GM23248 (cell line): ENCODE measurements around the gene TBC1D13.

Experiments
- EZH2 ChIP-seq: fragments of 200-600 bp; sonication (generic); IDR thresholded peaks from 2 replicates; pipeline ENCODE4 v1.6.1; 2018; ENCODE audit warnings: antibody characterized with exemption, mild to moderate bottlenecking; ENCODE audit not compliant: insufficient read depth, poor library complexity, severe bottlenecking
- EZH2phosphoT487 ChIP-seq: fragments of 200-600 bp; sonication (generic); IDR thresholded peaks from 2 replicates; pipeline ENCODE4 v1.6.1; 2018; ENCODE audit warnings: antibody characterized with exemption, moderate library complexity, mild to moderate bottlenecking, low read depth; ENCODE audit not compliant: insufficient read depth

DNA sequence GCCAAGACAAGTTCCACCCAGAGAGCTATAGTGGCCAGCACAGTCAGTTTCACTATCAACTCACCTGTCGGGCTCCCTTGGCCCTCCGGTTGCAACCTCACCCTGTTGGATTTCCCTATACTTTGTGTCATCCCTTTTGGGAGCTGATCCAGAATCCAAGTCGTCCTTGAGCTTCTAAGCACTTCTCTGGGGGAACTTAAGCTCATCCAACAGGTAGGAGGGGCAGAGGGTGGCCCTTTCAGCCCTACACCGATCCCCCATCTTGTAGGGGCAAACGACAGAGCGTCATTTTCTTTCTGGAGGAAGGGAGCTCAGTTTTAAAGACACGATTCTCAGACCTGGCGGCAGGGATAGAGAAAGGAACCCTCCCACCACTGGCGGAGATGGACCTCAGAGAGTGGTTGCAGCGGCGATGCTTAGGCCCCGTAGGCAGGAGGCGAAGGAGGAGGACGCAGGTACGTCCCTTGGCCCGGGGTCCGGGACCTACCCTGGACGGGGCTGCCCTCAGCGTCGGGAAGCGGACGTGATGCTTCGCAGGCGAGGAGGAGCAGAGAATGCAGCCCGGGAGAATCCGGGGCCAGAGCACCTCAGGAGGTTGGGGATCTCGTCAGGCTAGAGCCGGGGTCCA, 15.8 kb upstream of the TBC1D13 start:
- TF ChIP-seq EZH2 (no peak), EZH2phosphoT487 (no peak)
